ENCODE data around the gene DENND2A. TPM values are rescaled to one million over a fixed set of nuclear protein-coding genes. Genes with fewer than 3 reads are reported as not detected.

DENND2A gene
- total RNA-seq, 1 donor from 2014 or later, result 39.8 TPM

GRCh38 chr7:140594131-140594691 is 46.4 kb downstream of the DENND2A start:
- no peak for TF ChIP-seq CTCF (IDR thresholded peaks at IDR 0.05; ENCODE audit: unreplicated experiment)
- Mint-ChIP-seq H3K27ac (peak overlapping the region; percentile 80), H3K4me3 (ENCODE audit: low read depth) (no peak overlapping the region), H3K9me3 (ENCODE audit: low read depth) (no peaks in the 10 kb centered on the region), H3K4me1 (ENCODE audit: low read depth) (peaks cover 8% of the 10 kb centered on the region), H3K27me3 (no peaks in the 10 kb centered on the region), H3K36me3 (ENCODE audit: insufficient read depth) (peaks cover 6% of the 10 kb centered on the region)
- no peak for DNase-seq (ENCODE audit: low spot score, unreplicated experiment)

GRCh38 chr7:140593672-140593982 is 47.0 kb downstream of the DENND2A start:
- Mint-ChIP-seq H3K4me1 (ENCODE audit: low read depth) (peaks cover 8% of the 10 kb centered on the region), H3K36me3 (ENCODE audit: insufficient read depth) (peaks cover 6% of the 10 kb centered on the region), H3K4me3 (ENCODE audit: low read depth) (no peak overlapping the region), H3K27ac (no peak overlapping the region), H3K27me3 (no peaks in the 10 kb centered on the region), H3K9me3 (ENCODE audit: low read depth) (no peaks in the 10 kb centered on the region)
- no peak for TF ChIP-seq CTCF (IDR thresholded peaks at IDR 0.05; ENCODE audit: unreplicated experiment)
- no peak for DNase-seq (ENCODE audit: low spot score, unreplicated experiment)

DNA sequence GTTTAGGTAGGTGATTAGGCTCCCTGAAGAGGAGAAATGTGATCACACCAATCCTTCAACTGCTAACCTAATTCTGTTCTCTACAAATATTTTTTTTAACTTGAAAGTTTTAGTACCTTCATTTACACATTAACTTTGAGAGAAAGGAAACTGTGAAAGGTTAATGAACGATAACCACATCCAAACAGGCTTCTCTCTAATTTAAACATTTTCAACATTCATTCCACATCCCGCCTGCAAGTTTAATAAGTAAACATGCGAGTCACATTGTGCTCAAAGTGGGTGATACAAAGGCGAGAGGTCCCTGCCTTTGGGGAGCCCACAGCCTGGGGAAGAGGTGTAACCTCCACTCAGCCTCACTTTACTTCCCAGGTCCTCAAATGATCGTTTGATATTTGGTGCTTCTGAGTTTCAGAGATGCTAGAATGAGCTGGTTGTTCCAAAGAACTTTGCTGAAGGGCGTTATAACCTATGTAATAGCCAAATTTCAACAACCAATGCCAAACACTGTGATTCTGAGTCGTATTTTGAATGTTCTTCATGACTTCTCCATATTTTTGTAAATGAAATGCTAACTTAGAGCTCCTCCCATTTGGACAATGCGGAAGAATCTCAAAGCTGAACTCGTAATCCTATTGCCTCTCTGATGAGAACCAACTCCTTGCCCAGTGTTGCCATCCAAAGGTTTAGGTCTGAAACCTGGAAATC is 47.5 kb downstream of the DENND2A start:
- peak overlapping the region; percentile 87 for H3K27ac Mint-ChIP-seq

DNA sequence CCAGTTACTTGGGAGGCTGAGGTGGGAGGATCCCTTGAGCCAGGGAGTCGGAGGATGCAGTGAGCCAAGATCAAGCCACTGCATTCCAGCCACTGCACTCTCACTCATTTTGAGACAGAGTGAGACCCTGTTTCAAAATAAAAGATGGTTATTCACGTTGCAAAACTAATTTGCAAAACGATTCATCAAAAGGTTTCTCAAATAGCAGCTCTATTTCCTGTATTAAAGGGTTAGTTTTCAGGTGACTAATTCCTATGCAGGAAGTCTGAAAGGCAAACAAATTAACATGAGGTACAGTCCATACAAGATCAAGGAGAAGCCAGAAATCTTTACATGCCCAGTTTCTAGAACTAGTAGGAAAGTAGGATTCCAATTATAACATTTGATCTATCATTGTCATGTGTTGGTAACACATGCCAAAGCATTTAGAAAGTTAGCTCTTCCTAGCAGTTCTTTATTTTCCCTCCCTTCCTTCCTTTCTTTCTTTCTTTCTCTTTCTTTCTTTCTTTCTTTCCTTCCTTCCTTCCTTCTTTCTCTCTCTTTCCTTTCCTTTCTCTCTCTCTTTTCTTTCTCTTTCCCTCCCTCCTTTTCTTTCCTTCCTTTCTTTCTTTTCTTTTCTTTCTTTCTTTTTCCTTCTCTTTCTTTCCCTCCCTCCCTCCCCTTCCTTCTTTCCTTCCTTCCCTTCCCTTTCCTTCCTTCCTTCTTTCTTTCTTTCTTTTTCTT is 49.3 kb downstream of the DENND2A start:
- no peak for TF ChIP-seq CTCF (IDR thresholded peaks at IDR 0.05; ENCODE audit: unreplicated experiment)

More for the DNA sequence above, 47.5 kb downstream of the DENND2A start:
- H3K4me3 Mint-ChIP-seq (ENCODE audit: low read depth), result no peak overlapping the region
- no peaks in the 10 kb centered on the region for H3K9me3 Mint-ChIP-seq (ENCODE audit: low read depth)
- peaks cover 8% of the 10 kb centered on the region for H3K4me1 Mint-ChIP-seq (ENCODE audit: low read depth)
- H3K36me3 Mint-ChIP-seq (ENCODE audit: insufficient read depth), result peaks cover 6% of the 10 kb centered on the region
- DNase-seq (ENCODE audit: low spot score, unreplicated experiment), result no peak
- no peak for TF ChIP-seq CTCF (IDR thresholded peaks at IDR 0.05; ENCODE audit: unreplicated experiment)
- H3K27me3 Mint-ChIP-seq, result no peaks in the 10 kb centered on the region

DNA sequence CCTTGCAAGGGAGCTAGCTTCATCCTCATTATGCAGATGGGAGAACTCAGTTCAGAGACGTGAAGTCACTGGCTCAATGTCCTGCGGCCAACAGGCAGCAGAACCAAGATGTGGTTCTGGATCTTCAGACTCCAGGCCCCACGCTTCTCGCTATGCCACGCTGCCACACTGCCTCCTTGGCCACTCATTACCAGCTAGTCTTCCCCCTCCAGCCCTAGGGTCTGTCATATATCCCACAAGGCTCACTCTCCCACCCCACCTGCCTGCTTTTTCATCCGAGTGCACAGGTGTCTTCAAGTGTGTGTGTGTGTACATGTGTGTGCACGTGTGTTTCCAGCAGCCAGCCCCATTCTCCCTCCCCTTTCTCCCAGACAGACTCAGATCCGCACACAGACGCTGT is 53.4 kb downstream of the DENND2A start:
- no peak for TF ChIP-seq CTCF (IDR thresholded peaks at IDR 0.05; ENCODE audit: unreplicated experiment)
- Mint-ChIP-seq H3K9me3 (ENCODE audit: low read depth) (no peaks in the 10 kb centered on the region), H3K4me1 (ENCODE audit: low read depth) (no peaks in the 10 kb centered on the region), H3K27ac (peak overlapping the region; percentile 22), H3K27me3 (no peaks in the 10 kb centered on the region), H3K36me3 (ENCODE audit: insufficient read depth) (peaks cover 15% of the 10 kb centered on the region), H3K4me3 (ENCODE audit: low read depth) (no peak overlapping the region)
- DNase-seq (ENCODE audit: low spot score, unreplicated experiment), result no peak

More for the DNA sequence above, 49.3 kb downstream of the DENND2A start:
- Mint-ChIP-seq H3K27ac (no peak overlapping the region), H3K36me3 (ENCODE audit: insufficient read depth) (peaks cover 11% of the 10 kb centered on the region), H3K27me3 (no peaks in the 10 kb centered on the region), H3K4me1 (ENCODE audit: low read depth) (peaks cover 6% of the 10 kb centered on the region), H3K4me3 (ENCODE audit: low read depth) (no peak overlapping the region), H3K9me3 (ENCODE audit: low read depth) (no peaks in the 10 kb centered on the region)
- DNase-seq (ENCODE audit: low spot score, unreplicated experiment), result no peak

Measured in progenitor cell of endocrine pancreas (in vitro differentiated cells).